ENCODE data around the gene P2RY11.

DNA sequence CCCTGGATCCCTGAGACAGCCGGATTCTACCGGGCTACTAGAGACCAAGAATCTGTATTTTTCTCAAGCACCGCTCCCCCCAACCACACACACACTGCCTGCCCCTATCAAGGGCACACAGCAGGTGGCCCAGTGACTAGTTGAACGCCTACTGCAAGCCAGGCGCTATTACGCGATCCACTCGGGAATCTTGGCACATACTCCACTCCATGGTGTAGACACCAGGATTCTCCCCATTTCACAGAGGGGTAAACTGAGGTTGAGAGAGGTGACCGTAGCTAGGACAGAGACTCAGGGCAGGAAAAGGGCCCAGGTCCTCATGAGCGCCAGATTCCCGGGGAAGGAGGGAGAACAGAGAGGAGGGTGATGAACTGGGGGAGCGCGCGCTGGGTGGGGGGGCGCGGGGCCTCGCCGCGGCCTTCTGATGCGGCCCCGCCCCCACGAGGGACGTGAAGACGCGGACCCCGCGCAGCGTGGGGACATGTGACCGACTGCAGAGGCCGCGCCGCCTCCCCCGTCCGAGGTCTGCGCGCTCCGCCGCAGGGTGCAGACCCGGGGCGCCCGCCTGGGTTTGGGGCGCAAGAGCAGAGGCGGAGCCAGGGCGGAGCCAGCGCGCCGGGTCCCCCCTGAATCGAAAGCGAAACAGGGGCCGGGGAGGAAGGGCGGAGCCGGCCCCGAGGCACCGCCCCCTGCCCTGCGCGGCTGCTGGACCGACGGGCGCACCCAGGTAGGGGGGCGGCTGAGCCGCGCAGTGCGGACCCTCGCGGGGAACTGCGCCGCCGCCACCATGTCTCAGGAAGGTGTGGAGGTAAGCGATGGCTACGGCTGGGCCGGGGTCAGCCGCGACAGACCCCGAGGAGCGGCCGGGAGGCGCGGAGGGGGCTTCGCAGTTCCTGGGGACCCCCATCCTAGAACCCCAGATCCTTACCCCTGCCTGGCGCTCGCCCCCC is 25.6 kb upstream of the P2RY11 start, which contains the start of gene SHFL:
- no peak for TF ChIP-seq CTCF (IDR thresholded peaks at IDR 0.05 in 2 of 3, conservative IDR thresholded peaks at IDR 0.05 in 1 of 3; ENCODE audit: borderline replicate concordance in 1 of 3, insufficient read depth in 1 of 3, low read depth in 2 of 3, low read length in 2 of 3)
- TF ChIP-seq EGR1 (IDR thresholded peaks at IDR 0.05; ENCODE audit: low read depth) = no peak; the same call in 1 of the 2 replicates
- TF ChIP-seq SP1 (IDR thresholded peaks at IDR 0.05; ENCODE audit: low read depth) = no peak
- TF ChIP-seq POLR2A (IDR thresholded peaks at IDR 0.05; ENCODE audit: borderline replicate concordance, extremely low read depth, insufficient read depth, insufficient read length) = no peak
- TF ChIP-seq RAD21 (IDR thresholded peaks at IDR 0.05; ENCODE audit: low read depth) = no peak
